Measurements from ENCODE around the gene REPS1.

- TF ChIP-seq EZH2phosphoT487 (IDR thresholded peaks at IDR 0.05; ENCODE audit: low read depth, severe bottlenecking, unreplicated experiment): no peak
- TF ChIP-seq CTCF (IDR thresholded peaks at IDR 0.05; ENCODE audit: poor library complexity): no peak
Observed at GRCh38 chr6:139013185-139013800, 25.2 kb upstream of the REPS1 start.
